PC-9 (cell line): Measurements from ENCODE around the gene PABPN1L.

Experiments
- EZH2 ChIP-seq: fragments of 200-600 bp; sonication (generic); IDR thresholded peaks from 2 replicates; pipeline ENCODE4 v1.8.0; 2017; ENCODE audit warnings: antibody characterized with exemption, low read depth
- TF ChIP-seq, protein P1 (sequence below): fragments of 200-600 bp; sonication (generic); conservative IDR thresholded peaks from 2 replicates; pipeline ENCODE4 v1.6.1; 2017; ENCODE audit warnings: mixed run types, antibody characterized with exemption, mild to moderate bottlenecking, moderate library complexity

DNA sequence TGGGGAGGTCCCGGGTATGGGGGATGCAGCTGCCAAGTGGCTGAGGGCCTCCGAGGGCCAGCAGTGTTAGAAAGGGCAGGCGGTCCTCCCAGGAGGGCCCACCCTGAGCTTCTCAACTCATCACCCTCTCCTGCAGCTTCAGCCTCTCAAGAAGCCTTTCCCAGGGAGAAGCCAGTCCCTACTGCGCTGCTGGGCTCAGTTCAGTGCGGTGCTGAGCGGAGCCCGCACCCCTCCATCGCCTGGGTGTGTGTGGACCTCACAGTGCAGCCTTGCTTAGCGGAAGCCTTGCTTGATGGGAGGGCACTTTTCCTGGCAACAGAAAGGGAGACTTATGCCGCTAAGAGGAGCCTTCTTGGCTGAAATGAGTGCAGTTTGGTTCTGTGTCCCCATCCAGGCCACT, 51.2 kb downstream of the PABPN1L start:
- TF ChIP-seq EZH2 = no peak
- TF ChIP-seq, protein P1, sequence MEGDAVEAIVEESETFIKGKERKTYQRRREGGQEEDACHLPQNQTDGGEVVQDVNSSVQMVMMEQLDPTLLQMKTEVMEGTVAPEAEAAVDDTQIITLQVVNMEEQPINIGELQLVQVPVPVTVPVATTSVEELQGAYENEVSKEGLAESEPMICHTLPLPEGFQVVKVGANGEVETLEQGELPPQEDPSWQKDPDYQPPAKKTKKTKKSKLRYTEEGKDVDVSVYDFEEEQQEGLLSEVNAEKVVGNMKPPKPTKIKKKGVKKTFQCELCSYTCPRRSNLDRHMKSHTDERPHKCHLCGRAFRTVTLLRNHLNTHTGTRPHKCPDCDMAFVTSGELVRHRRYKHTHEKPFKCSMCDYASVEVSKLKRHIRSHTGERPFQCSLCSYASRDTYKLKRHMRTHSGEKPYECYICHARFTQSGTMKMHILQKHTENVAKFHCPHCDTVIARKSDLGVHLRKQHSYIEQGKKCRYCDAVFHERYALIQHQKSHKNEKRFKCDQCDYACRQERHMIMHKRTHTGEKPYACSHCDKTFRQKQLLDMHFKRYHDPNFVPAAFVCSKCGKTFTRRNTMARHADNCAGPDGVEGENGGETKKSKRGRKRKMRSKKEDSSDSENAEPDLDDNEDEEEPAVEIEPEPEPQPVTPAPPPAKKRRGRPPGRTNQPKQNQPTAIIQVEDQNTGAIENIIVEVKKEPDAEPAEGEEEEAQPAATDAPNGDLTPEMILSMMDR = no peak
